ENCODE data around the gene LGALS1.

GRCh38 chr22:37641561-37641949 is 33.9 kb upstream of the LGALS1 start:
- TF ChIP-seq POLR2A (IDR thresholded peaks at IDR 0.05; ENCODE audit: low read depth, low read length), result no peak
- no peak for TF ChIP-seq POLR2AphosphoS5 (IDR thresholded peaks at IDR 0.05; ENCODE audit: low read depth, low read length)
